ENCODE results near the gene ATP5PF. TPM values are rescaled to one million over a fixed set of nuclear protein-coding genes. Genes with fewer than 3 reads are reported as not detected.

Gene ATP5PF
- total RNA-seq, 1 donor, result 36.2 TPM

GRCh38 chr21:25767921-25768320 is 33.2 kb upstream of the ATP5PF start:
- TF ChIP-seq, protein P1, sequence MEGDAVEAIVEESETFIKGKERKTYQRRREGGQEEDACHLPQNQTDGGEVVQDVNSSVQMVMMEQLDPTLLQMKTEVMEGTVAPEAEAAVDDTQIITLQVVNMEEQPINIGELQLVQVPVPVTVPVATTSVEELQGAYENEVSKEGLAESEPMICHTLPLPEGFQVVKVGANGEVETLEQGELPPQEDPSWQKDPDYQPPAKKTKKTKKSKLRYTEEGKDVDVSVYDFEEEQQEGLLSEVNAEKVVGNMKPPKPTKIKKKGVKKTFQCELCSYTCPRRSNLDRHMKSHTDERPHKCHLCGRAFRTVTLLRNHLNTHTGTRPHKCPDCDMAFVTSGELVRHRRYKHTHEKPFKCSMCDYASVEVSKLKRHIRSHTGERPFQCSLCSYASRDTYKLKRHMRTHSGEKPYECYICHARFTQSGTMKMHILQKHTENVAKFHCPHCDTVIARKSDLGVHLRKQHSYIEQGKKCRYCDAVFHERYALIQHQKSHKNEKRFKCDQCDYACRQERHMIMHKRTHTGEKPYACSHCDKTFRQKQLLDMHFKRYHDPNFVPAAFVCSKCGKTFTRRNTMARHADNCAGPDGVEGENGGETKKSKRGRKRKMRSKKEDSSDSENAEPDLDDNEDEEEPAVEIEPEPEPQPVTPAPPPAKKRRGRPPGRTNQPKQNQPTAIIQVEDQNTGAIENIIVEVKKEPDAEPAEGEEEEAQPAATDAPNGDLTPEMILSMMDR (IDR thresholded peaks at IDR 0.05; ENCODE audit: extremely low read depth, low read depth, low read length), result no peak
- Histone ChIP-seq H3K4me3 (ENCODE audit: insufficient read depth, low read length) (no peak overlapping the region), H3K9me3 (ENCODE audit: low read depth, low read length) (no peaks in the 10 kb centered on the region), H2AFZ (ENCODE audit: low read length) (no peak overlapping the region), H3K4me2 (ENCODE audit: insufficient read depth, low read length) (no peak overlapping the region), H3K79me2 (ENCODE audit: insufficient read depth, low read length) (no peaks in the 10 kb centered on the region), H3K36me3 (ENCODE audit: insufficient read depth, low read length) (peaks cover 12% of the 10 kb centered on the region), H3K27ac (ENCODE audit: low read depth, low read length) (no peak overlapping the region), H3K27me3 (ENCODE audit: insufficient read depth, low read length) (no peaks in the 10 kb centered on the region), H3K4me1 (ENCODE audit: insufficient read depth, low read length) (no peaks in the 10 kb centered on the region), H4K20me1 (ENCODE audit: insufficient read depth, low read length) (no peaks in the 10 kb centered on the region)
- DNase-seq (ENCODE audit: insufficient read length, low spot score, missing footprints), result no peak

GRCh38 chr21:25764065-25764464 is 29.4 kb upstream of the ATP5PF start:
- no peak for DNase-seq (ENCODE audit: insufficient read length, low spot score, missing footprints)
- Histone ChIP-seq H3K36me3 (ENCODE audit: insufficient read depth, low read length) (peaks cover 20% of the 10 kb centered on the region), H3K4me1 (ENCODE audit: insufficient read depth, low read length) (no peaks in the 10 kb centered on the region)

DNA sequence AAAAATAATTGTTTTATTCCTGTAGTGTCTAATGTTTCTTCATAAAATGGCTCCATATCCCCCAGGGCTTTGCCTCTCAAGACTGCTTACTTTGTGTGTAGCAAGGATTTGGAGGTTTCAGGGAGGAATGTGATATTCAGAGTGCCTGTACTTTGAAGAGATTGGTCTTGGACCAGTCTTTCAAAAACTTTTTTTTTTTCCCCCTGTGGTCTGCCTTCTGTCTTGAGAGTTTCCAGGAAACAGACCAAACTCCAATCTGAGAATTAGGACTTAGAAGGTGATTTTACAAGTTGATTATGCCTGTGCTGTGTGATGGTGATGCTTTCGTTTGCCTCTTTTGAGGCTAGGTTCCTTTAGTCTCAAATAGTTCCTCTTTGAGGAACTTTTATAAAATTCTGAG is 26.0 kb upstream of the ATP5PF start:
- H3K4me2 ChIP-seq (ENCODE audit: insufficient read depth, low read length), result no peak overlapping the region
- no peak overlapping the region for H2AFZ ChIP-seq (ENCODE audit: low read length)
- peaks cover 31% of the 10 kb centered on the region for H3K36me3 ChIP-seq (ENCODE audit: insufficient read depth, low read length)
- no peak overlapping the region for H3K27ac ChIP-seq (ENCODE audit: low read depth, low read length)
- no peaks in the 10 kb centered on the region for H3K27me3 ChIP-seq (ENCODE audit: insufficient read depth, low read length)
- TF ChIP-seq, protein P1 (IDR thresholded peaks at IDR 0.05; ENCODE audit: extremely low read depth, low read depth, low read length), result no peak
- no peaks in the 10 kb centered on the region for H3K79me2 ChIP-seq (ENCODE audit: insufficient read depth, low read length)
- no peak for DNase-seq (ENCODE audit: insufficient read length, low spot score, missing footprints)
- no peaks in the 10 kb centered on the region for H4K20me1 ChIP-seq (ENCODE audit: insufficient read depth, low read length)
- H3K9me3 ChIP-seq (ENCODE audit: low read depth, low read length), result no peaks in the 10 kb centered on the region
- peaks cover 2% of the 10 kb centered on the region for H3K4me1 ChIP-seq (ENCODE audit: insufficient read depth, low read length)
- no peak overlapping the region for H3K4me3 ChIP-seq (ENCODE audit: insufficient read depth, low read length)

More at GRCh38 chr21:25764065-25764464, 29.4 kb upstream of the ATP5PF start:
- no peak overlapping the region for H3K27ac ChIP-seq (ENCODE audit: low read depth, low read length)
- no peaks in the 10 kb centered on the region for H3K79me2 ChIP-seq (ENCODE audit: insufficient read depth, low read length)
- TF ChIP-seq, protein P1 (IDR thresholded peaks at IDR 0.05; ENCODE audit: extremely low read depth, low read depth, low read length), result no peak
- no peak overlapping the region for H2AFZ ChIP-seq (ENCODE audit: low read length)
- no peaks in the 10 kb centered on the region for H3K9me3 ChIP-seq (ENCODE audit: low read depth, low read length)
- H3K4me3 ChIP-seq (ENCODE audit: insufficient read depth, low read length), result no peak overlapping the region
- no peaks in the 10 kb centered on the region for H4K20me1 ChIP-seq (ENCODE audit: insufficient read depth, low read length)
- no peak overlapping the region for H3K4me2 ChIP-seq (ENCODE audit: insufficient read depth, low read length)
- no peaks in the 10 kb centered on the region for H3K27me3 ChIP-seq (ENCODE audit: insufficient read depth, low read length)

GRCh38 chr21:25760061-25760460 is 25.4 kb upstream of the ATP5PF start:
- Histone ChIP-seq H3K4me2 (ENCODE audit: insufficient read depth, low read length) (no peak overlapping the region), H2AFZ (ENCODE audit: low read length) (no peak overlapping the region), H3K9me3 (ENCODE audit: low read depth, low read length) (no peaks in the 10 kb centered on the region), H3K4me1 (ENCODE audit: insufficient read depth, low read length) (peaks cover 3% of the 10 kb centered on the region), H3K36me3 (ENCODE audit: insufficient read depth, low read length) (peaks cover 29% of the 10 kb centered on the region), H3K79me2 (ENCODE audit: insufficient read depth, low read length) (no peaks in the 10 kb centered on the region), H3K4me3 (ENCODE audit: insufficient read depth, low read length) (no peak overlapping the region), H3K27me3 (ENCODE audit: insufficient read depth, low read length) (no peaks in the 10 kb centered on the region), H4K20me1 (ENCODE audit: insufficient read depth, low read length) (no peaks in the 10 kb centered on the region), H3K27ac (ENCODE audit: low read depth, low read length) (no peak overlapping the region)
- TF ChIP-seq, protein P1 (IDR thresholded peaks at IDR 0.05; ENCODE audit: extremely low read depth, low read depth, low read length), result no peak
- no peak for DNase-seq (ENCODE audit: insufficient read length, low spot score, missing footprints)
